GM18870 (cell line): Measurements from ENCODE around the gene RASL12.
"Not testable (repeated sequence)": the region's sequence is repeated elsewhere in the genome, so short reads cannot be mapped to it uniquely, and the experiment has no call there.

Experiments
- ATAC-seq: cut with Tn5 transposase; IDR thresholded peaks from one replicate; pipeline ENCODE4 v1.9.1; 2021; ENCODE audit warnings: moderate library complexity; ENCODE audit not compliant: unreplicated experiment

Gene RASL12

DNA sequence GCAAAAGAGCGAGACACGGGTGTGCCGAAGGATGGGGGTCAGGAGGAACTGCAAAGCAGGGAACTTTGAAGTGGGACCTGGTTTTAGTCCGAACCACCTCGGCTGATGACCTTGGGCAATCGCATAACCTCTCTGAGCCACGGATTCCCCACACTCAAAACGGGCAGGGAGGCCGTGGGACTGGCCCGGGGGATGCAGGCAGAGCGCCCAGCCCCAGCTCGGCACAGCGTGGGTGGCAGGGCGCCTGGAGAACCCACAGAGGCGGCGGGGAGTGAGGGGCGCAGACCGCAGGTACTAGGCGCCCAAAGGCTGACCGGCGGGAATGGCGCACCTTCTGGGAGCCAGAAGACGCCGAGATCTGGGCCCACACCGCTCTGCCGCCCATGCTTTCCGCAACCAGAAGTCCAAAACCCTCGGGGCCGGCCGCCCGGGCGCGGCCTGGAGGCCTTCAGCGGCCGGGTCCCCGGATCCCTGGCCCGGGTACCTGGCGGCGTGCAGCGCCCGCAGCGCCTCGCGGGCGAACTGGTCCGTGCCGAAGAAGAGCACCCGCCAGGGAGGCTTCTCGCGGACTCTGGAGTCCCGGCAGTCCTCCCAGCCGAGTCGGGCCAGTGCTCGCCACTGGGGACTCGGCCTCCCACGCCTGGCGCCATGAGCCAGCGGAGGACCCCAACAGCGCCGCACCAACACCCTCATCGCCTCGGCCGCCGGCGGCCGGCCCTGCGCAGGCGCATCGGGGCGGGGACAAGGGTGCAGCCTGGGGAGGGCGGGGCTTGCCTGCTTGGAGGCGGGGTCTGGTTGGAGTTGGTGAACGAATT lies 38.7 kb downstream of the RASL12 start, which contains the start of gene MTFMT:
Gene MTFMT, minus strand, starts transcription at position 719 of the 815 bp plus-strand sequence. Its CDS starts 26 bp downstream, at position 693.
- ATAC-seq, result no peak

DNA sequence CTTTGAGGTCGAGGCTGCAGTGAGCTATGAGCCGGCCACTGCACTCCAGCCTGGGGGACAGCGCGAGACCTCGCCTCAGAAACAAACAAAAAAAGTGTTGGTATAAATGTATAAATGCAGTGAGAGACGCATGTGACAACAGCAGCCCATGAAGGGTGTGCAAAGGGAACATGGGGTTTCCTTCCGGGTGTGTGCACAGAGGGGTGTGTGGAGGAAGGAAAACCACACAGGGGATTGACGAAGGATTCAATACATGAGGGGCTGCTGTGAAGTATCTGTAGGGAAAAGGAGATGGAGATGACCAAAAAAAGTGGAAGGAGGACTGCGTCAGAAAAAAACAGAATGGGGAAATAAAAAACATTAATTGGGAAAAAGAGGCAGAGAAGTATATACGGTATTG lies 39.5 kb downstream of the RASL12 start:
- ATAC-seq, result no peak

DNA sequence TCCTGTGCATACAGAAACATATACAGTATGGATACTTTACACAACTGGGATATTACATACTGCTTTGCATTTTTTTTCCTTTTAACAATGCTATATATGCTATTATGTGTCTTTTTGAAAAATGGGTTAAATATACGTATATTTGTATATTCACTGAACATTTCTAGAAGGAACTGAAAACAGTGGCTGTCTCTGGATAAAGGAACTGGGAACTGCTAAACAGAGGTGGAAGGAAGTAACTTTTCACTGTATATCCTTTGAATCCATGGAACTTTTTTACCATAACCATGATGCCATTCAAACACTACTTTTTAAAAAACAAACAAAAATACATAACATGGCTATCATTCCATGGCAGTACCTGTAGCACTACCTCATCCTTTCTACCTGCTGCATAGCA lies 40.2 kb downstream of the RASL12 start:
- no peak for ATAC-seq

DNA sequence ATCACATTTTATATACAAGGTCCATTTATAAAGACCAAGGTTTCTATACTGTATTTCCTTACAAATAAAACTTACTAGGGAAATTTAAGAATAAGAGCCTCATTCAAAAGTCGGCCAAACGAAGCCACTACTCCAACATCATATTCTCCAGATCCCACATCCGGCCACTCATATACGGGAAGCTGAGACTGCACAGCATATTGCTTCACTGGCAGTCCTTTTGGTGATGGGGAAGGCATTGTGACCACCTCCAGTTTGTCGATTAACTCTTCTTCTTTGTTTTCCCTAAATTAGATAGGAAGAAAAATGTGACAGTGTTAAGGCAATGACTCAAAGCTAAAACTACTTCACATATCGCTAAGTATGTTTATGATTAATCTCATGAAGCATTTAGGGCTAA lies 41.0 kb downstream of the RASL12 start:
- ATAC-seq, result no peak

DNA sequence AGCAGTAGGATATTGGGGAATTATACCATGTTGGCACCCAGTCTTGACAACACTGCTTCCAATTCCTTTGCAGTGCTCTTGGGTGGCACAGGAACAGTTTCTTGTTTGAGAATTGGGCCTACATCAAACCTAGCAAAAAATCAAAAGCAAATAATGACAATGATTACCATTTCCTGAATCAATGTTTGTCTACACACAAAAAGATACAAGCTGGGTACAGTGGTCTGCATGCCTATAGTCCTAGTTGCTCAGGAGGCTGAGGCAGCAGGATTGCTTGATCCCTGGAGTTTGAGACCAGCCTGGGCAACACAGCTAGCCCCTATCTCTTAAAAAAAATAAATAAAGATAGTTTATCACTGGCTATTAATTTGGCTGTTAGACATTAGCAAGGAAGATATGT lies 46.3 kb downstream of the RASL12 start:
- ATAC-seq, result no peak

DNA sequence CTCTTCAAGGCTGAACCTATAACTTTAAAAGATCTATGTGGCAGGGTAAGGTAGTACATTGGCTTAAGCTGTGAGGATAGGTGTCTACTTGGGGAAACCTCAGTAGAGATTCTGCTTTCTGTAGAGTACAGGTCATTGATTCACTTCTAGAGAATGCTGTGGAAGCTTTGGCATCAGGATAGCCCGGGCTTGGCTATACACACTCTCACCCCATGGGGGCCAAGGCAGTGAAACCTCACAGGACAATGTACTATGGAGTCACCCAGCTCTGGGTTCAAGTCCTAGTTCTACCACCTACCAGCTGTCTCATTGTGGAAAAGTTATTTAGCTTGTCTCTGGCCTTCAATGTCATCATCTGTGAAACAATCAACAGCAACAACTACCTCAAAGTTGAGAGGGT lies 47.4 kb downstream of the RASL12 start:
- no peak for ATAC-seq

DNA sequence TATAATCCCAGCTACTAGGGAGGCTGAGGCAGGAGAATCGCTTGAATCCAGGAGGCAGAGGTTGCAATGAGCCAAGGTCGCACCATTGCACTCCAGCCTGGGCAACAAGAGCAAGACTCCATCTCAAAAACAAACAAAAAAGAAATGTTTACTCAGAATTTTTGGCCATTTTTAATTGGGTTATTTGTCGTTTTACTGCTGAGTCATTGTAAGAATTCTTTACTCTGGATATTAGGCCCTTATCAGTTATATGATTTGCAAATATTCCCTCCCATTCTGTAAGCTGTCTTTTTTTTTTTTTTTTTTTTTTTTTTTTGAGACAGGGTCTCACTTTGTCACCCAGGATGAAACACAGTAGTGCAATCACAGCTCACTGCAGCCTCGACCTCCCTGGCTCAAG lies 56.6 kb downstream of the RASL12 start:
- not testable (repeated sequence) for ATAC-seq

DNA sequence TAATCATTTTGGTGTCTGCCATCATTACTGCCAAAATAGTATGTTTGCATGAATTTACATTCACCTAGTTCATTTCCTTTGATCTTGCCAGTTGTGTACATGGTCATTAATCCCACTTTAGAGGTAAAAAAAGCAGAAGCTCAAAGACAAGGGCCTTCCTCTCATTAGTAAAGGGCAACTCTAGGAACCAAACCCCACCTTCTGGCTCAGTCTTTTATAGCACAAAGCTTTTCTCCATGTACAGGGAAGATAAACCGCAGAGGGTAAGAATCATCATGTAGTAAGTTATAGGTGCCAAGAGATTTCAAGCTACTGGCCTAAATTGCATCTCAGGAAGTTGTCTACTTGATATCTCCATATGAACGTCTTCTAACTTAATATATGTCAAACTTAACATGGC lies 58.8 kb downstream of the RASL12 start:
- ATAC-seq, result no peak

DNA sequence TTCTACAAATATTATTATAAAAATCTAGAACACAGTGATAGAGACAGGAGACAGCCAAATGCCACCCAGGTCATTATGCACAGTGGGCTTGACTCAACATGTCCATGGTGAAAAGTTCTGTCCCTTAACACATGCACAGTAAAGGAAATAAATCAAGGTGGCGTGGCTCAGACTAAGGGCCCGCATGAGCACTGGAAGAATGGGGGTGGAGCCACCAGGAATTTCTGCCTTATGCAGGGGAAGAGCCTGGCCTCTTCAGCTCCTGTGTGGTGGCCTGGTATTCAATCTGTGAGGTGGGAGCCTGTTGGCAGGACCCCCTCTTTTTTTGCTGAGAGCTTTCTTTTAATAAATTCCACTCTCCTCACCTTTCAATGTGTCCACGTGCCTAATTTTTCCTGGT lies 60.9 kb downstream of the RASL12 start:
- ATAC-seq, result no peak

DNA sequence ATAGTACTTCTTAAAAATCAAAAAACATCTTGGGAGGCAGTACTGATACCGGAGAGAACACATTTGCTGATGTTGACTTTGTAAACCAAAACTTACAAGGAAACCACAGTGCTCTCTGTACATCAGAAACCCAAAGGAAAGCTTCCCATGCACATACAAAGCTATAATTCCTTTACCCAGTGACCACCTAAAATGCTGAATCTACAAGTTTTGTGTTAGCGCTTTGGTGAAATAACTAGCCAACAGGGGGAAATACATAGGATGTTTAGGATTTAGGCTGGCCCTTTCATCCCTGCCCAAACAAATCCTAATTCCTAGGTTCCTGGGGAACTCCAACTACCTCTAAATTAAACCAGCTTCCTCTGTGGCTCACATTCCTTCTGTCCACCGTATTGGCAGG lies 62.8 kb downstream of the RASL12 start:
- no peak for ATAC-seq
